HG03025 (cell line): ENCODE data around the gene ATL3.
"Not testable (repeated sequence)": the region's sequence is repeated elsewhere in the genome, so short reads cannot be mapped to it uniquely, and the experiment has no call there.

Experiments
- ATAC-seq: cut with Tn5 transposase; IDR thresholded peaks from one replicate; pipeline ENCODE4 v1.9.1; 2021; ENCODE audit warnings: mild to moderate bottlenecking, moderate library complexity; ENCODE audit not compliant: unreplicated experiment, low FRiP score

The ATL3 gene

GRCh38 chr11:63629426-63629825 is 41.8 kb downstream of the ATL3 start:
- ATAC-seq, result no peak

- no peak for ATAC-seq
These were observed 47.5 kb downstream of the ATL3 start for GRCh38 chr11:63623513-63624140.

- no peak for ATAC-seq
These were observed 48.9 kb downstream of the ATL3 start for GRCh38 chr11:63622323-63622722.

- no peak for ATAC-seq
These were observed 50.1 kb downstream of the ATL3 start for GRCh38 chr11:63621071-63621470.

- ATAC-seq, result no peak
These were observed 51.2 kb downstream of the ATL3 start for GRCh38 chr11:63619967-63620366.

GRCh38 chr11:63617686-63618085 is 53.5 kb downstream of the ATL3 start:
- ATAC-seq, result not testable (repeated sequence)

GRCh38 chr11:63616953-63617352 is 54.2 kb downstream of the ATL3 start:
- ATAC-seq, result no peak

- ATAC-seq, result no peak
These were observed 57.0 kb downstream of the ATL3 start, which contains the start of gene PLAAT3 for GRCh38 chr11:63614136-63614671. PLAAT3 (minus strand) TSS chr11:63614433; CDS start chr11:63614014, 419 bp downstream.

- ATAC-seq, result no peak
These were observed 57.5 kb downstream of the ATL3 start for GRCh38 chr11:63613517-63614135.

GRCh38 chr11:63612181-63612580 is 59.0 kb downstream of the ATL3 start:
- no peak for ATAC-seq

- no peak for ATAC-seq
These were observed 59.8 kb downstream of the ATL3 start for GRCh38 chr11:63611395-63611747.

- no peak for ATAC-seq
These were observed 60.4 kb downstream of the ATL3 start for GRCh38 chr11:63610604-63611394.

GRCh38 chr11:63609971-63610580 is 61.1 kb downstream of the ATL3 start:
- ATAC-seq, result no peak

GRCh38 chr11:63609536-63609935 is 61.6 kb downstream of the ATL3 start:
- ATAC-seq, result no peak

GRCh38 chr11:63608353-63609345 is 62.5 kb downstream of the ATL3 start:
- ATAC-seq, result no peak

- ATAC-seq, result no peak
These were observed 68.0 kb downstream of the ATL3 start for GRCh38 chr11:63603180-63603518.

- not testable (repeated sequence) for ATAC-seq
These were observed 68.6 kb downstream of the ATL3 start for GRCh38 chr11:63602290-63603179.

- no peak for ATAC-seq
These were observed 71.7 kb downstream of the ATL3 start for GRCh38 chr11:63599211-63600122.
